ENCODE results near the gene ACP4.

DNA sequence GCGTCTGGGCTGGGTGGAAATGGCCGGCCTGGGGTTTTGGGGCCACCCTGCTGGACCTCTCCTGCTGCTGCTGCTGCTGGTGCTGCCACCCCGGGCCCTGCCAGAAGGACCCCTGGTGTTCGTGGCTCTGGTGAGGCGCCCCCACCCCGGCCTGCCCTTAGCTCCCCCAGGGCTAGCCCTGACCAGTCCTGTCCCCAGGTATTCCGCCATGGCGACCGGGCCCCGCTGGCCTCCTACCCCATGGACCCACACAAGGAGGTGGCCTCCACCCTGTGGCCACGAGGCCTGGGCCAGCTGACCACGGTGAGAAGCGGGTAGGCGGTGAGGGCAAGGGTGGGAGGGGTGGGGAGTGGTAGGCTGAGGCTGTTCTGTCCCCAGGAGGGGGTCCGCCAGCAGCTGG lies at the start of gene ACP4:
- TF ChIP-seq, protein P1, sequence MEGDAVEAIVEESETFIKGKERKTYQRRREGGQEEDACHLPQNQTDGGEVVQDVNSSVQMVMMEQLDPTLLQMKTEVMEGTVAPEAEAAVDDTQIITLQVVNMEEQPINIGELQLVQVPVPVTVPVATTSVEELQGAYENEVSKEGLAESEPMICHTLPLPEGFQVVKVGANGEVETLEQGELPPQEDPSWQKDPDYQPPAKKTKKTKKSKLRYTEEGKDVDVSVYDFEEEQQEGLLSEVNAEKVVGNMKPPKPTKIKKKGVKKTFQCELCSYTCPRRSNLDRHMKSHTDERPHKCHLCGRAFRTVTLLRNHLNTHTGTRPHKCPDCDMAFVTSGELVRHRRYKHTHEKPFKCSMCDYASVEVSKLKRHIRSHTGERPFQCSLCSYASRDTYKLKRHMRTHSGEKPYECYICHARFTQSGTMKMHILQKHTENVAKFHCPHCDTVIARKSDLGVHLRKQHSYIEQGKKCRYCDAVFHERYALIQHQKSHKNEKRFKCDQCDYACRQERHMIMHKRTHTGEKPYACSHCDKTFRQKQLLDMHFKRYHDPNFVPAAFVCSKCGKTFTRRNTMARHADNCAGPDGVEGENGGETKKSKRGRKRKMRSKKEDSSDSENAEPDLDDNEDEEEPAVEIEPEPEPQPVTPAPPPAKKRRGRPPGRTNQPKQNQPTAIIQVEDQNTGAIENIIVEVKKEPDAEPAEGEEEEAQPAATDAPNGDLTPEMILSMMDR (optimal IDR thresholded peaks at IDR 0.05 in 1 of 3, IDR thresholded peaks at IDR 0.05 in 1 of 3, conservative IDR thresholded peaks at IDR 0.05 in 1 of 3; ENCODE audit: extremely low read depth in 1 of 3, insufficient read depth in 2 of 3, low read length in 3 of 3): no peak
- TF ChIP-seq EZH2 (IDR thresholded peaks at IDR 0.05; ENCODE audit: low read length): no peak

Measured in keratinocyte (primary cell).